OCI-M1 (cell line): ENCODE measurements around the gene CALHM5.
"Not testable (repeated sequence)": the region's sequence is repeated elsewhere in the genome, so short reads cannot be mapped to it uniquely, and the experiment has no call there.

Experiments
- DNase-seq: peaks from one replicate; lab custom pipeline; 2025; lab: John Stamatoyannopoulos, UW

CALHM5 gene, protein sequence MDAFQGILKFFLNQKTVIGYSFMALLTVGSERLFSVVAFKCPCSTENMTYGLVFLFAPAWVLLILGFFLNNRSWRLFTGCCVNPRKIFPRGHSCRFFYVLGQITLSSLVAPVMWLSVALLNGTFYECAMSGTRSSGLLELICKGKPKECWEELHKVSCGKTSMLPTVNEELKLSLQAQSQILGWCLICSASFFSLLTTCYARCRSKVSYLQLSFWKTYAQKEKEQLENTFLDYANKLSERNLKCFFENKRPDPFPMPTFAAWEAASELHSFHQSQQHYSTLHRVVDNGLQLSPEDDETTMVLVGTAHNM

DNA sequence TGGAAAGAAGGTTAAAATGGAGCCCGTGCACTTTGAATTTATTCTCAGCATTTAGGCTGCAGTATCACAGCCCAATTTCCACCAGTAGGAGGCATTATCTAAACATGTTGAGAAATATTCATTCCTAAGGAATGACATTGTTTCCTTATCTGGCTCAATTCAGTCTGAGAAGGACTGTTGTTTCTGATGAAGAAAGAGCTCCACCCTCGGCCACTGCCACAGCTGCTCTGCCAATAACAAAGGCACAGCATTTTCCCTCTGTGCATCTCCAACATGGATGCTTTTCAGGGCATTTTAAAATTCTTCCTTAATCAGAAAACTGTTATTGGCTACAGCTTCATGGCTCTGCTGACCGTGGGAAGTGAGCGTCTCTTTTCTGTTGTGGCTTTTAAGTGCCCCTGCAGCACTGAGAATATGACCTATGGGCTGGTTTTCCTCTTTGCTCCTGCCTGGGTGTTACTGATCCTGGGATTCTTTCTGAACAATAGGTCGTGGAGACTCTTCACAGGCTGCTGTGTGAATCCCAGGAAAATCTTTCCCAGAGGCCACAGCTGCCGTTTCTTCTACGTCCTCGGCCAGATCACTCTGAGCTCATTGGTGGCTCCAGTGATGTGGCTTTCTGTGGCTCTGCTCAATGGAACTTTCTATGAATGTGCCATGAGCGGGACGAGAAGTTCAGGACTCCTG lies at the start of gene CALHM5:
Gene CALHM5, plus strand, starts transcription at position 216 of the 687 bp plus-strand sequence. Its CDS starts 58 bp downstream, at position 274.
- DNase-seq, result peak; percentile 92

DNA sequence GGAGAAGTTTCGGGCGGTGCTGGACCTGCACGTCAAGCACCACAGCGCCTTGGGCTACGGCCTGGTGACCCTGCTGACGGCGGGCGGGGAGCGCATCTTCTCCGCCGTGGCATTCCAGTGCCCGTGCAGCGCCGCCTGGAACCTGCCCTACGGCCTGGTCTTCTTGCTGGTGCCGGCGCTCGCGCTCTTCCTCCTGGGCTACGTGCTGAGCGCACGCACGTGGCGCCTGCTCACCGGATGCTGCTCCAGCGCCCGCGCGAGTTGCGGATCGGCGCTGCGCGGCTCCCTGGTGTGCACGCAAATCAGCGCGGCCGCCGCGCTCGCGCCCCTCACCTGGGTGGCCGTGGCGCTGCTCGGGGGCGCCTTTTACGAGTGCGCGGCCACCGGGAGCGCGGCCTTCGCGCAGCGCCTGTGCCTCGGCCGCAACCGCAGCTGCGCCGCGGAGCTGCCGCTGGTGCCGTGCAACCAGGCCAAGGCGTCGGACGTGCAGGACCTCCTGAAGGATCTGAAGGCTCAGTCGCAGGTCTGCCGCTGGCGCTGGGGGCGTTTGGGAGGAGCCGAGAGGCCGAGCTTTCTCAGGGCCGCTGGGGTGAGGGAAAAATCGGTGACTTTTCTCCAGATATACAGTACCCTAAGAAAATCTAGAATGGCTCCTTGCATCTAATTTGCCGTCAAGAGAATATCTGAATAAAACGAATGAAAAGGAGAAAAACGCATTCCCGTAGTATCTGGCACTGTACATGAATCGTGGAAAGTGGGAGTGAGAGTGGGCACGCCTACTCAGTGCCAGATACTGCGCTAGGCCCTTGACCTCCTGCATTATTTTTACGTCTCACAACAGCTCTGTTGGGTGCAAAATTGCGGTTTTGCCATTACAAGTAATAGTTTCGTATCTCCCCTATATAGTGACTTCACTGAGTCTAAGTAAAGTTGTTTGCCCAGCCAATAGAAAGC lies 49.2 kb upstream of the CALHM5 start:
- peak; percentile 71 for DNase-seq

DNA sequence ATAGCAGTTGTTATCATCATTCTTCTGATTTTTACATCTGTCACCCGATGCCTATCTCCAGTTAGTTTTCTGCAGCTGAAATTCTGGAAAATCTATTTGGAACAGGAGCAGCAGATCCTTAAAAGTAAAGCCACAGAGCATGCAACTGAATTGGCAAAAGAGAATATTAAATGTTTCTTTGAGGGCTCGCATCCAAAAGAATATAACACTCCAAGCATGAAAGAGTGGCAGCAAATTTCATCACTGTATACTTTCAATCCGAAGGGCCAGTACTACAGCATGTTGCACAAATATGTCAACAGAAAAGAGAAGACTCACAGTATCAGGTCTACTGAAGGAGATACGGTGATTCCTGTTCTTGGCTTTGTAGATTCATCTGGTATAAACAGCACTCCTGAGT lies 48.1 kb upstream of the CALHM5 start:
- DNase-seq, result peak; percentile 43

DNA sequence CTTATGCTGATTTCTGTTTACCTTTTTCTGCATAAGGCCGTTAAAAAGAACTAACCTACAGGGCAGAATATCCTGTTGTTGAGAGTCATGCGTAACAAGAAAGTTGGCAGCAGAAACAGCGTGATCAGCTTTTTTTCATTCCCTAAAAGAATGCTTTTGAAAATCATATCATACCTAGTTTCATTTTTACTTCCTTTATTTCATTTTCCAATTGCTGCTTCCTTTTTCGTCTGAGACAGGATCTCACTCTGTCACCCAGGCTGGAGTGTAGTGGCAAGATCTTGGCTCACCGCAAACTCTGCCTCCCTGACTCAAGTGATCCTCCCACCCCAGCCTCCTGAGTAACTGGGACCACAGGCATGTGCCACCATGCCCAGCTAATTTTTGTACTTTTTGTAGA lies 46.2 kb upstream of the CALHM5 start:
- peak; percentile 90 for DNase-seq

DNA sequence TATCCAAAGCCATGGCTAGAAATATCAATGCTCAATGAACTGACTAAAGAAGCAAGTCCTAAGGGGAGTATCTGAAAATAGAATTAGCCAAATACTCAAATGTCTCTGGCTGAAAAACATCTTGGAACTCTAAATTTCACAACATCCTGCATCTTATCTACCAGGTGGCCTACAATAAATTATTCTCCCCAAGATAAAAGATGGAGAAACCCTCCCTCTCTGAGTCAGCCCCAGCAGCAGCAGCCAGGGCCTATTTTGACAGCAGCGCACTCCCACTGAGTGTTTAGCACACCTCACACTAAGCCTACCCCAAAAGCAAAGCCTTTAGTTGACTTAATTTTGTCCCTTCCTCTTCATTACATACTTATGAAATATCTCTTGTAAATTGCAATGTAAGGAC lies 44.3 kb upstream of the CALHM5 start:
- DNase-seq, result peak; percentile 55

DNA sequence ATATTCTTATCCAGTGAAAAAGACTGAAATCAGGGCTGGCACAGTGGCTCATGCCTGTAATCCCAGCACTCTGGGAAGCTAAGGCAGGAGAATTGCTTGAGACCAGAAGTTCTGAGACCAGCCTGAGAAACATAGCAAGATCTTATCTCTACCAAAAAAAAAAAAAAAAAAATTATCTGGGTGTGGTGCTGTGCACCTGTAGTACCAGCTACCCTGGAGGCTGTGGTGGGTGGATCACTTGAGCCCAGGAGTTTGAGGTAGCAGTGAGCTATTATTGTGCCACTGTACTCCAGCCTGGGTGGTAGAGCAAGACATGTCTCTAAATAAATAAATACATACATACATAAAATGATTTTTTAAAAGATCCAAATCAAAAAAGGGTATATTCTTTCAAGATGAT lies 43.9 kb upstream of the CALHM5 start:
- DNase-seq, result peak; percentile 55

DNA sequence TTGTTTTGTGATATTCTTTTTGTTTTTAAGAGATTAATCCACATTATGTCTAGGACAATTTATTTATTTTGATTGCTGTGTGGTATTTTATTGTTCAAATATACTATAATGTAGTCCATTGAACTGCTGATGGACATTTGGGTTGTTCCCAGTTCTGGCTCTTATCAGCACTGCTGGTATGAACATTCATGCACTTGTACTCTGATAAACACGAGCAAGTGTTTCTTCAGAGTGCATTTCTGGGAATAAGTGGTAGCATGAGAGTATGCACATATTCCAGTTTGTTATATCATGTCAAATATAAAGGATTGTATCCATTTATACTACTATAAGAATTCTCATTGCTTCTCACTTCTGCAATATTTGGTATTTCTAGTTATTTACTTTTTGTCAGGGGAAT lies 43.1 kb upstream of the CALHM5 start:
- DNase-seq, result peak; percentile 89

DNA sequence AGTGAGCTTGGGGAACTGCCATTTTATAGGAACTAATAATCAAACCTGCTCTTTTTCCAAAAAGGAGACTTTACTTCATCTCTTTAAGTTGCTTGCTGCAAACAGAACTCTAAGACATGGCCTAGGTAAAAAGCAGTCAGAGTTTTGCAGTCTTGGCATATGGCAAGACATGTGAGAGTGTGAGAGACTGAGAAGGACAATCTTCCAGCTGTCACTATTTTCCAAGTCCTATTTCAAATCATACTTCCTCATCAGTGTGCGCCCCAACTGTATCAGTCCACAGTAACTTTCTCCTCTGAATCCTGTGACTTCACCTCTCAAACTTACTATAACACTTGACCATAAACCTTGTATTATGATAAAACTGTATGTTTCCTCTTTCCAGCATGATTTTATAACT lies 39.9 kb upstream of the CALHM5 start:
- peak; percentile 26 for DNase-seq

DNA sequence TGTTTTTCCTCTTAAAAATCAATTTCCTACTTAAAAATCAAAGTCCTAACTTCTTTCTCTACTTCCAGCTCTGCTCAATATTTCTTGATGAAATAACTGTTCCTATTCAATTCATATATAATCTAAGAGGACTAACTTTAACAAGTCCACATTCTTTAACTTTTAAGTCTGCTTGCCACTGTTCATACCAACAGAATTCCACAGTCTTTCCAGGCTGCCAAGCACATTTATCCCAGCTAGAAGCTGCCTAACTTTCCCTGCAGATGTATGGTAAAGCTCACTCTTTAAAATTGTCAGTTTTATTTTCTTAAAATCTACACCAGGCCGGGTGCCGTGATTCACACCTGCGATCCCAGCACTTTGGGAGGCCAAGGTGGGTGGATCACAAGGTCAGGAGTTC lies 38.7 kb upstream of the CALHM5 start:
- DNase-seq, result no peak

DNA sequence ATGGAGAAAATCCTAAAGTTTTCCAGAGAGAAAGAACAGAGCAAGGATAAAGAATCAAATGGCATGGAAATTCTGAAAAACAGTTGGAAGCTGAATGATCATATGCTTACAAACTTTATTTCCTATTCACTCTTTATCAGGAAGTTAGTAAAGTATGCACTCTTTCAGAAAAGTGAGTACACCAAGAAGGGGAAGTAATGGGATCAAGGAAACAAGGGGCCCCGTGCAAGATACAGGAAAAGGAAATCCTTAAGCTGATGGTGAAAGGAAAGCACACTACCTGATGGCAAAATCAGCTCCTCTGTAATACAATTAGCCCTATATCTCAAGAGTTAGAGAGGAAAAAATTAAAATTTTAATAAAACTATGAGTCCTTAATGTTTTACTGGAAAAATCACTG lies 36.3 kb upstream of the CALHM5 start:
- peak; percentile 57 for DNase-seq

DNA sequence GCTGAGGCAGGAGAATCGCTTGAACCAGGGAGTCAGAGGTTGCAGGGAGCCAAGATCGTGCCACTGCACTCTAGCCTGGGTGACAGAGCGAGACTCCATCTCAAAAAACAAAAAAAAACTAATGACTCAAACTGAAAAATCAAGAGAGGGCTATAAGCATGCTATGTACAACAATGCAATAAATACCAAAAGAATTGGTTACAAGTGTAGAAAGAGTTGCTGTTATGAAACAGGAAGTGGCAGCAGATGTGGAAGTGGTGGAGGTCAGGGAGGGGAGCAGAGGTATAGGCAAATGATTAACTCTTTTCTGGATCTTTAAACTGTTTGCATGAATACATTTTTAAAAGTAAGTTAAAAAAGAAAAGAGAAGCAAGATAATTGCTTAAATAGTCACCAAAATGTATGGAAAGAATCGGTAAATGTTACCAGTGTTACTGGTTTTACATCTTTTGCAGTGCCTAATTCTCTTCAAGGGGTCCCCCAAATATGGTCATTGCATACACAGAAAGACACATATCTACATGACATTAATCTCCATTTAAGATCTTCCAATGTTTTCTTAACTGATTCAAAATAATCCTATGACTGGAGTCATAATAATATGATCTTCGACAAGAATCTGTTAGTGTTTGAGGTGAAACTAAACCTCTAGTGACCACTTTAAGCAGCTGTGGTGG lies 35.3 kb upstream of the CALHM5 start:
- DNase-seq, result peak; percentile 74

DNA sequence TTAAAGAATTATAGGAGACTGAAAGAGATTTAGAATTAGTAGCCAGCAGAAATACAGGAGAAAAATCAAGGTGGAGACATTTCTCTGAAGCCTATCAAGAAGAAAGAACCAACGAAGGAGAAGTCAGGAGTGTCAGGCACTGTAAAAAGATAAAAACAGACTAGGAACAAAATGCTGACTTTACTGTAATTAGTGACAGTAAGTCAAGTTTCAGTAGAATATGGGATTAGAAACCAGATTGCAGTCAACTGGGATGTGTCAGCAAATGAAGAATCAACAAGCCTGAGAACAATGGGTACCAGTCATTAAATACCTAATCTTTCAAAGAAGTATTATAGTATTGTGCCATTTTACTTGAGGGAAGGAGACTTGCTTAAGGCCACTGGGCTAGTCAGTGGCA lies 28.7 kb upstream of the CALHM5 start:
- DNase-seq, result no peak

DNA sequence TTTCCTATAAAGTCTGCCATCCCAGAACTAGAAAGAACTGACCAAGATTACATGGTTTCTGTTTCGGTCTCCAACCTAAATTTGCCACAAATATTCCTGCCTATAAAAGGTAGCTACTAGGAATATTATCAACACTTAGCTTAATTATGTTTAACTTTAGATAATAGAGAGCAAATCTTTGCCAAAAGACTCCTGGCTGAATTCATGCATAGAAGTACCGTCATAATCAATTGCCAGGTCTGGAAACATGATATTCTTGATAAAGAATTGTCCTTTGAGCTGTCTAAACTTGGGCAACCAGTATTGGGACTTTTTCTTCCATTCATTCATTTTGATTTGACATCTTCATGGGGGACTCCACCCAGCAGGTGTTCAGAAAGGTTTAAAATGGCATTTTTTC lies 27.8 kb upstream of the CALHM5 start:
- DNase-seq, result no peak

DNA sequence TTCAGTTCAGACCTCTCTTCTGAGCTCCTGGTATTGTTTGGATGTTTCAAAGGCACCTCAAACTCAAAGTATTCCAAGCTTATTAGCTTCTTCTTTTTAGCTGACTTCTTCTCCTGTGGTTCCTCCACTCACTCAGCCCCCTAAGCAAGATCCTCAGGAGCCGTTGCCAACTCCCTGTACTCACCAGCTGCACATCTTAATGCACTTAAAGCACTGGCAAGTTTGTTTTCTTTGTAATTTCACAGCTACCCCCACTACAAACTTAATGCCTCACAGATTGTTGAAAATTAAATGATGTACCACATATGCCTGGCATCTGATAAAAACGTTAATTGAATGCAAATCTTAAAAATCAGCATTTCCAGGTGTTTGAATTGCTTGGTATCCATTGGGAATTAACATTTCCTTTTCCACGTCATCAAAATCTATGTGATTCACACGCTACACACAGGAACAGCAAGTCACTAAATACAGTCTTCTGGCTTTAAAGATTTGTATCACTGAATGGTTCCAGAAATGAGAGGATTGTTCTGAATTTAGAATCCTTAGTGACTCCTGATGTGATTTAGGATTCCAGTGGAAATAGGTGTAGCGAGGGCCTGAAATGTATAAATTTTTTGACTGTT lies 25.8 kb upstream of the CALHM5 start:
- DNase-seq, result no peak

DNA sequence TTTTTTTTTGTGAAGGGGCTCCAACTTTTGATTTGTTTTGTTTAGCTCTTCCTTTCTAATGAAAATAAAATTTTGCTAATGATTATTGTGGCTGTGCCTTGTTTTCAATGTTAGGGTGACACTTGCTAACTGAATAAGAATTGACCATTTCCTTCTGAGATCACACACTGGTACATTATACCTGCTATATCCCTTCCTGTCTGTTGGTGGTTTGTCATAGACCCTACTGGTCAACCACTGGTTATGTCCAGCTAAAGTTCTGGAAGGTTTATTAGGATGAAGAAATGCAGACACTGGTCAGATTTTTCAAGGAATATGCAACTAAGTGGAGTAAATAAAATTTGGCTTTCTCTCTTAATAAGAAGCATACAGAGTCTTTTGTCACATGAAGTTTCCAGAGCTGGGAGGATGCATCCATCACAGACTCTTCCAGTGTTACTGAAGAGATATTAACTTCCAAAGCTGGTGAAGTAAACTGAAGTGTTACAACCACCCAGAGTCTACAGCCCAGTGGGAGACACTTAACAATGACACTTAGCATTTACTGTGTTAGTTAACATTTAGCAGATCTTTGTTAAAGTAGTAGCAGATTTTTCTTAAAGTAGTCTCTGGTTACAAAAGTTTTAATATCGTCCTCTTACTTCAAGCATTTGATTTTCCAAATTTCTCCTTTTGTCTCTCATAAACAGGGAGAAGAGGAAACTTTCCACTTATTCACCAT lies 19.7 kb upstream of the CALHM5 start:
- DNase-seq, result no peak

DNA sequence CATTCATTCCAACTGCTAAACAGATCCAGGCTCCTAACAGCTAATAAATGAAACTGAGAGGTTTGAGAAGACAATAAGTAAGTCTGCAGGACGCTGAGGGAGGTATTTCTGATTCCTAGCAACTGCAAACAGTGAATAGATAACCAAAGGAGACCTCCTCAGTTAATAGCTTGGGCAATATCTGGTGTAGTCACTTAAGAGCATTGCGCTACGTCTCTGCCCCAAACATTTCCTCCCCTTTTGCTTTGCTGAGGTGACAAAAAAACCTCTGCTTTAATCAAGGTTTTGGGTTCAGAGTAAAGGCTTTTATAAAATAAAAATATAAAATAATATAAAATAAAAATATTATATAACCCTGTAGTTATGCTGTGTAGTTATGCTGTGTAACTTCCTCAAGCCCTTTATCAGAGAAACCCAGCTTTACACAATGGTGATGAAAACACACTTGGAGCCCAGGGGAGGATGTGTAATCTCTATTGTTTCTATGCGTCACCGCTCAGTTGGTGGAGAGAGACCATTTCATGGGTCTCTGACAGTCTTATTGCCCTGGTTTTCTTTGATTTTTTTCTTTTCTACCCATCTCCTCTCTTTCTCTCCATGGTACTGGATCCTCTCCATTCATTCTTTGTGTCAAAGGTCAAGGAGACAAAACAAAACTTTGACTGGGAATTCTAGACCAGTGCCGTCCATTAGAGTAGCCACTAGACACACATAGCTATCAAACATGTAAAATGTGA lies 18.9 kb upstream of the CALHM5 start:
- peak; percentile 97 for DNase-seq

DNA sequence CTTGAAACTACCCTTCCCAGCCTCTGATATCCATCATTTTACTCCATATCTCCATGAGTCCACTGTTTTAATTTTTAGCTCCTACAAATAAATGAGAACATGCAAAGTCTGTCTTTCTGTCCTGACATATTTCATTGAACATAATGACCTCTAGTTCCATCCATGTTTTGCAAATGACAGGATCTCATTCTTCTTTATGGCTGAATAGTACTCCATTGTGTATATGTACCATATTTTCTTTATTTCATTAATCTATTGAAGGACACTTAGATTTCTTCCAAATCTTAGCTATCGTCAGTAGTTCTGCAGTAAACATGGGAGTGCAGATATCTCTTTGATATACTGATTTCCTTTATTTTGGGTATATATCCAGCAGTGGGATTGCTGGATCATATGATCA lies 16.3 kb upstream of the CALHM5 start:
- DNase-seq, result not testable (repeated sequence)

DNA sequence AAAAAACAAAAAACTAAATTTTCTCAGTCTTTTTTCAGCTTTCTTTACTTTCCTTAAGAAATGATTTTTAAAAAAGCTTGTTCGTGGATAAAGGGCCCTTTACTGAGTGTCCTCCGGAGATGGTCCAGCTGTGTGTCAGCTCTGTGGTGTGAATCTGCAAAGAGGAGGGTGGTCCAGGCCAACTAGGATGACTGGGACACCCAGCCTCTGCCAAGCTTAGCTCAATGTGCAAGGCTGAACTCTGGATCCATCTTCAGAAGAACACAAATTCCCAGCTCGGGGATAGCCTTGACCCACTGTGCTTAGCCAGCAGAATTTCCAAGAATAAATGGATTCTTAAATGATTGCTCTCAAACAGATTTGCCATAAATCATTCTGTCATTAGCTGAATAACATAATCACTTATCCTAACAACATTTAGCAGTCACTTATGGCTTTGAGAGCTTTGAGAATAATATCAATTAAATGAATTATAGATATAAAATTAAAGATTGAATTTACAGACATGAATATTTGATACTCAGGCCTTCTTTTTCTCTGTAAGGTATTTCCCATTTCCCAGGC lies 14.2 kb upstream of the CALHM5 start:
- DNase-seq, result no peak

DNA sequence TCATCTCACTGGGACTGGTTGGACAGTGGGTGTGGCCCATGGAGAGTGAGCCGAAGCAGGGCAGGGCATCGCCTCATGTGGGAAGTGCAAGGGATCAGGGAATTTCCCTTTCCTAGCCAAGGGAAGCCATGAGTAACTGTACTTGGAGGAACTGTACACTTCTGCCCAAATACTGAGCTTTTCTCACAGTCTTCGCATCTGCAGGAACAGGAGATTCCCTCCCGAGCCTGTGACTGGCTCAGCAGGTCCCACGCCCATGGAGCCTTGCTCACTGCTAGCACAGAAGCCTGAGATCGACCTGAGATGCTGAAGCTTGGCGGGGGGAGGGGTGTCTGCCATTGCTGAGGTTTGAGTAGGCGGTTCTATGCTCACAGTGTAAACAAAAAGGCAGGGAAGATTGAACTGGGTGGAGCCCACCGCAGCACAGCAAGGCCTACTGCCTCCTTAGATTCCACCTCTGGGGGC lies 10.4 kb upstream of the CALHM5 start:
- peak; percentile 44 for DNase-seq

DNA sequence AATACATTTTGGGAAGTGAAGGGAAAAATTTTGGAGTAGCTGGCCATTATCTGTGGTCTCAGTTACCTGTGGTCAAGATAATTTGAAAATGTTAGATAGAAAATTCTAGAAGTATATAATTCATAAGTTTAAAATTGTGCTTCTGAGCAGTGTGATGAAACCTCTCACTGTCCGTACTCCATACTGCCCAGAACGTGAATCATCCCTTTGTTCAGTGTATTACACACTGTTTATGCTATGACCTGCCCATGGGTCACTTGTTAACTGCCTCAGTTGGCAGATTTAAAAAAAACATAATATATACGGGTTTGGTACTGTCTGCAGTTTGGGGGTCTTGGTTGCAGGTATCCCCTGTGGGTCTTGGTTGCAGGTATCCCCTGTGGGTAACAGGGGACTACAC lies 4.1 kb upstream of the CALHM5 start:
- no peak for DNase-seq
